ENCODE measurements around the gene MMP17.
"Not testable (repeated sequence)": the region's sequence is repeated elsewhere in the genome, so short reads cannot be mapped to it uniquely, and the experiment has no call there.

MMP17 gene

DNA sequence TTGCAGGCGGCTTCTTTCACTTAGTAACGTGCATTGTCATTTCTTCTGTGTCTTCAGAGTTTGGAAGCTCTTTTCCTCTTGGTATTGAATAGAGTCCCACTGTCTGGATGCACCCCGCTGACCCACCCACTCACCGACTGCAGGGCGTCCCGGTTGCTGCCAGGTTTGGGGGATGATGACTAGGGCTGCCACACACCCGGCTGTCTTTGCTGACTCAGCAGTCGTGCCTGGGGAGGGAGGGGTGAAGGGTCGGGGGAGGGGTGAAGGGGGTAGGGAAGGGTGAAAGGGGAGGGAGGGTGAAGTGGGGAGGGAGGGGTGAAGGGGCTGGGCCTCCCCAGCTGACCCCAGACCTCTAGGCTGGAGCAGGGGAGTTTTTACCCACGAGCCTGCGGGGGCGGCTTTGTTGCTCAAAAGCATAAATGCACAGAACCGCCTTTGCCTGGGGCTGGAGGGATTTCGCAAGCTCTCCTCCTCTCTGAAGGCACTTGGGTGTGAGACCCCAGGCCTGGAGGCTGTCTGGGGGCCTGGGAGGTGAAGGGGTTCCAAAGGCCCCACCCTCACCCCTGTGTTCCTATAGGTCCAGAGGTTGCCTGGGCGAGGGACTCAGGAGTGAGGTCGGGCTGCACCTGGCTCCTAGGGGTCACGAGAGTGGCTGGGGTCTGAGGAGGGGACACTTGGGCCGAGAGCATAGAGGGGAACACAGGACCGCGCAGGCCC, 35.0 kb downstream of the MMP17 start:
- no peak for DNase-seq (ENCODE audit: low read depth in 2 of 2, low spot score in 1 of 2)

DNA sequence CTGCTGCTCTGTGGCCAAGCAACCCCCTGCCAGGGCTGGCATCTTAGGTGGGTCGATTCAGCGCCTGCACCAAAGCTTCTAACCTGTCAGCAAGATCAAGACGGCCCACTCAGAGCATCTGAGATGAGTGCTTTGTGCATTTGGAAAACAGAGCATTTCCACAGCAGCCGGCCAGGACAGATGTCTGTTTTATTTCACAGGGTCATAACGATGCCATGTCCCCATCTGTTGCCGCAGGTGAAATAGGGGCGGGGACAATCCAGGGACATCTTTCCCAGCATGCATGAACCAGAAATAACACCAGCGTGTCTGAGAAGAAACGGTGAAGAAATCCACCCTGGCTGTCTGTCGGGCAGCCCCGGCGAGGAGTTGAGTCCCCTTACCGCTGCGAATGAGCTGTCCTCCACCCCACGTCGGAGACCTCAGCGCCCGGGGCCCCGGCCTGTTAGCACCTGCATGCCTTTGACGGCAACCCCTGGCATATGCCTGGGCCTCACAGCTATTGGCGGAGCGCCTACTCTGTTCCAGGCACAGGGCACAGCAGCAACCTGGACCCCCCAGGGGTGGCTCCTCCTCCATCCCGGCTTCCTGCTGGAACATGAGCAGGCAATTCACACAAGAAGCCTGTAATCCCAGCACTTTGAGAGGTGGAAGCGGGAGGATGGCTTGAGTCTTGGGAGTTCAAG, 35.7 kb downstream of the MMP17 start:
- DNase-seq (ENCODE audit: low read depth in 2 of 2, low spot score in 1 of 2): no peak

DNA sequence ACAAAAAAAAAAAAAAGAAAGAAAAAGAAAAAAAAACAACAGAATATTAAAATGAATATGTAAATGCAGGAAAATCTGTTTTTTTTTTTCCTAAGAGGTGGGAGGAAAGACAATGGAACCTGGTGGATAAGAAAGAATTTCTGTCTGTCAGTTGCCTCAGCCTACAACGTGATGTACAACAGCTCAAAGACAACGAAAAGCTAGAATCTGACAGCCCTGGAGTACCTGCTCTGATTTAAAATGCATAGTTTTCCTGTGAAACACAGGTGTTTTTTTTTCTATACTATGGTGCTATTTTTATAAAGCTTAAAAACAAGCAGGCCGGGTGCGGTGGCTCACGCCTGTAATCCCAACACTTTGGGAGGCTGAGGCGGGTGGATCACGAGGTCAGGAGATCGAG, 36.3 kb downstream of the MMP17 start:
- DNase-seq (ENCODE audit: low read depth in 2 of 2, low spot score in 1 of 2): no peak

DNA sequence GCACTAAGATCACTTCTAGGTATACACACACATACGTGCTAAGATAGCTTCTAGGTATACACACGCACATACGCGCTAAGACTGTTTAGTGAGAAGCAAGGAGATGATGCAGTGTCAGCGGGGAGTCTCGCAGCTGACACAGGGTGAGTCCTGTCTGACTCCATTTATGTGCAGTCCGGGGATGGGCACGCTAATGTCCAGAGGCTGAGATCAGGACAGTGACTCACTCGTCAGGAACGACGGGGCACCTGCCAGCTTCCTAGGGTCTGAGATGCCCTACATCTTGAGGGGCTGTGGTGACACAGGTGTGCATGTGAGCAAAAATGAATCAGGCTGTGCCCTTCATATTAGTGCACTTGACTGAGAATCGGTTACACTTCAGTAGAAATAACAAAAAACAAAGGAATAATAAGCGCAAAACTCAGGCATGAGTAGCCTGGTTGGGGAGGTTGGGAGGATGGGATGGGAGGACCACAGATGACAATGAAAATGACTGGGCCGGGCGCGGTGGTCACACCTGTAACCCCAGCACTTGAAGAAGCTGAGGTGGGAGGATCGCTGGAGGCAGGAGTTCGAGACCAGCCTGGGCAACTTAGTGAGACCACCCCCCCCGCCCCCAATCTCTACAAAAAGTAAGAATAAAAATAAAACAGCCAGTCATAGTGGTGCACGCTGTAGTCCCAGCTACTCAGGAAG, 37.1 kb downstream of the MMP17 start:
- DNase-seq (ENCODE audit: low read depth in 2 of 2, low spot score in 1 of 2): no peak

DNA sequence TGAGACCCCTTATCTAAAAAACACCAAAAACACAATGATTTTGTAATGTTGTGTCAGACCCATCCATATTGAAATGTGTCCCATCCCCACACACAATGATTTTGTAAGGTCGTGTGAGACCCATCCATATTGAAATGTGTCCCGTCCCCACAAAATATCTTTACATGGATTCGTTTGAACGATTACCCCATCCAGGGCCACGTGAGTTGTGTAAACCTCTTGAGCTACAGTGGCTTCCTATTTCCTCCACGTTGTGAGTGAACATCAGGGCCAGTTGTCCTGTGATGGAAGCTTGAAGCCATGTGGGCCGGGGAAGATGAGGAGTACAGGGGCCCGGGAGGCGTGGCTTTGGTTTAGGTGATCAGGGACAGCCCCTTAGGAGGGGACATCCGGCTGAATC, 39.3 kb downstream of the MMP17 start:
- DNase-seq (ENCODE audit: low read depth in 2 of 2, low spot score in 1 of 2): no peak

DNA sequence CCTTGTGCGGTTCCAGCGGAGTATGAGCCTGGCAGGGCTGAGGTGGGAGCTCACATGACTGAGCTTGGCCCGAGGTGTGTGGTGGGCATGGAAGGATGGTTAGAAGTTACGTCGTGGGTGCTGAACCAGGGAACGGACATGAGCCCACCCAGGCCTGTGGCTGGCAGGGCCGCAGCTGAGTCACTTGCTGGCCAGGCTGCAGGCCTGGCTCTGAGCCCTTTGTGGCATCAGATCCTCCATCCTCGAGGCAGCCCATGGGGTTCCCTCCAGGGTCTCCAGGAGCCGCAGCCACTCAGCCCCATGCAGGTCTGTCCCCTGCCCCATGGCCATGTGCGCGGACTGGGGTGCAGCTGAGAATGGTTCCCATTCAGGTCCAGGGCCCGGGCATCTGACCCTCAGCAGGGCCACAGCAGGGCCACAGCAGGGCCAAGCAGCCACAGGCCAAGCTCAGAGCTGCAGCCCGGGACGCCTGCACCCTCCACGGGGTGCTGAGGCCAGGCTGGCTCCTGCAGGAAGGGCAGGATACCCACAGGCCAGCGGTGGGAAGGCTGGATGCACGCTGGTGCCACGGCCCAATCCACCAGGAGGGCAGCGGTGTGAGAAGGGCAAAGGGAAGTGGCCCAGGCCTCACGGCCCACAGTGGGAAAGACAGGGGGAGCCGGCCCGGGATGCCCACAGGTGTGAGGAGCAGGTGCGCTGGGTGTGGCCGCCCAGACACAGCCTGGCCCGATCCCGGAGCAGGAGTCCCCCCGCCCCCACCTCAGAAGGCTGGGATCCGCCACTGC, 39.9 kb downstream of the MMP17 start:
- DNase-seq (ENCODE audit: low read depth in 2 of 2, low spot score in 1 of 2): no peak

DNA sequence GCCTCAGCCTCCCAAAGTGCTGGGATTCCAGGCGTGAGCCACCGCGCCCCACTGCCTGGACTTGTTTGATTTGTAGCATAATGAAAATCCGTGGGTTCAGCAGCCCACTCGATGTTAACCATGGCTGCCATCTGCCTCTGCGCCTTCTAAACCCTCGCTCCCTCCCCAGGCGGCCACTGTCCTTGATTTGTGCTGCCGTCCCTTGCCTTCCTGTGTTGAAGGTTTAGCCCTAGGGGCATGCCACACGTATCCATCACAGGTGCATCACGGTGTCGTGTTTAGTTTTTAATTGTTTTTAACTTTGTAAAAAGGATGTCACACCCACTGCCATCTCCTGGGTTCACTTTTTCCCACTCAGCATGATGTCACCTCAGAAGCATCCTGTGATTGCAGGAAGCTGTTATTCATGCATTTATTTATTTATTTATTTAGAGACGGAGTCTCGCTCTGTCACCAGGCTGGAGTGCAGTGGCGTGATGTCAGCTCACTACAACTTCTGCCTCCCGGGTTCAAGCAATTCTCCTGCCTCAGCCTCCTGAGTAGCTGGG, 41.8 kb downstream of the MMP17 start:
- no peak for DNase-seq (ENCODE audit: low read depth in 2 of 2, low spot score in 1 of 2)

DNA sequence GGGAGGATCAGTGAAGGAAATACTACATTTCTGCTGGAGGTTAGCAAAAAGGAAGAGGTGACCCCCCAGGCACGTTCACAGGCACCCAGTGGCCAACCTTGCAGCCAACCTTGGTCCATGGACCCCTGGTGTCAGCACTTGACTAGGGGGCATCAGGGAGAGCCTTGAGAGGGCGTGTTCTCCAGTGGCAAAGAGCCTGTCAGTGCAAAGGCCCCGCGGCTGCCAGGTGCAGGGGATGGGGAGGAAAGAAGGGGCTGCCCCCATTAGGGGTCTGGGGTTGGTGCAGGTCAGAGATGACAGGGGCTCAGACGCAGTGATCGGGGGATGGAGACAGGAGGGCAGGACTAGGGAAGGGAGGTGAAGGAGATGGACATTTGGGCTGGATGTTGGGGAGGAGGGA, 43.5 kb downstream of the MMP17 start:
- no peak for DNase-seq (ENCODE audit: low read depth in 2 of 2, low spot score in 1 of 2)

DNA sequence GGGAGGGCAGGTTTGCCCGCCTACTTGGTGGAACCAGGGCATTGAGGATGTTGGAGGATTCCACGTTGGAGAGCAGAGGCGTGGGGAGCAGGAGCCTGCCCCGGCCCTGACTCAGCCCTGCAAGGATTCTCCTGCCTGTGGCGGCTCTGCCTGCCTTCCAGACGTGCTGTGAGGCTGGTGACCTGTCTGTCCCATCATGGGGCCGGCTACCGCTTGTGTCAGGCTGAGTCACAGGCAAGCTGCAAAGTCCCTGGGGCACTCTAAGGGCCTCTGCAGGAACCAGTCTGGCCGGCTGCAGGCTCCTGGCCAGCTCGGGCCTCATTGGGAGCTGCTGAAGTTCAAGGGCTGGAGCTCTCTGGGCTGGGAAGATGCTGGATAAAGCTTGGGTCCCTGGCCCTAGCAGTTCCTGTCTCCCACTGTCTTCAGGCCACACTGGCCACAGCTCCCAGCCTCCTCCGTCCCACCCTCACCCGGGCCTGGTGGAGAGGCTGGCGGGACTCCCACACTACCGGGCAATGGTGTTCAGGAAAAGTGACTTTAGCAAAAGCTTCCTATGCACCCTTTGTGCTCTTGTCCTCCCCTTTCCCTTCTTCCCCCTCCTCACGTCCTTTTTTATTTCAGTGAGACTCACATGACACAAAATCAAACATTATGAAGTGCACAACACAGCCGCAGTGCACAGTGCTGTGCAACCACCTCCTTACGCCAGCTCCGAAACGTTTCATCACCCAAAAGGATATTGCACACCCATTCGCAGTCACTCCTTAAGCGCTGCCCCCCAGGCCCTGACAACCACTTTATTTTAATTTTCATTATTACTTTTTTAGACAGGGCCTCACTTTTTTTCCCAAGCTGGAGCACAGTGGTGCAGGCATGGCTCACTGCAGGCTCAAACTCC, 44.2 kb downstream of the MMP17 start:
- no peak for DNase-seq (ENCODE audit: low read depth in 2 of 2, low spot score in 1 of 2)

DNA sequence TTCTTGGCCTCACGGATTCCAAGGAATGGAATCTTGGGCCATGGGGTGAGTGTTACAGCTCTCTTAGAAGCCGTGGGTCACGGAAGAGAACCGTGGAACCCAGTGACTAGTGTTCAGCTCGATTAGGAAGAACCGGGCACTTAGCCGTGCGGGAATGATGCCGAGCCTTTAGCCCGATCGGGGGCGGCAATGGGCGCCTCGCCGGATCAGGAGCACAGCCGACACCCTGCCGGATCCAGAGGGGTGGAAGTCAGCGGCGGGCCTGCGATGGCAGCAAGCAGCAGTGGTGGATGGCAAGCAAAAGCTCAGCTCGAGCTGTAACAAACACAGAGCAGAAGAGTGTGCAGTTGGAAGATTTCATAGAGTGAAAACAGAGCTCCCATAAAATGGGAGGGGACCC, 45.1 kb downstream of the MMP17 start:
- no peak for DNase-seq (ENCODE audit: low read depth in 2 of 2, low spot score in 1 of 2)

DNA sequence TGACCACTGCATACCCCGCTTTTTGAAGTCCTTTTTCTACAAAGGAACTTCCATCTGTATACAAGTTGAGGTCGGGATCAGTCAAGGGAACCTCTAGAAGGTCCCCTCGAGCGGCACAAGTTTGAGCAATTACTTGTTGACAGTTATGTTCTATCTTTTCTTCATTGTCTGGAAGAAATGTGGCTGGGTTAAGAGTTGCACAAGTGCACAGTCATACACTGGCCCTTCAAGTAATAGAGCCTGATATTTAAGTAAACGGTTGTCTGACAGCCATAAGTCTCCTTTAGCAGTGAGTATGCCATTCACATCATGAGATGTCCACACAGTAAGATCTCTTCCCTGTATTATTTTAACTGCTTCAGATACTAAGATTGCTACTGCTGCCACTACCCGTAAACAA, 46.8 kb downstream of the MMP17 start:
- DNase-seq (ENCODE audit: low read depth in 2 of 2, low spot score in 1 of 2): not testable (repeated sequence)

DNA sequence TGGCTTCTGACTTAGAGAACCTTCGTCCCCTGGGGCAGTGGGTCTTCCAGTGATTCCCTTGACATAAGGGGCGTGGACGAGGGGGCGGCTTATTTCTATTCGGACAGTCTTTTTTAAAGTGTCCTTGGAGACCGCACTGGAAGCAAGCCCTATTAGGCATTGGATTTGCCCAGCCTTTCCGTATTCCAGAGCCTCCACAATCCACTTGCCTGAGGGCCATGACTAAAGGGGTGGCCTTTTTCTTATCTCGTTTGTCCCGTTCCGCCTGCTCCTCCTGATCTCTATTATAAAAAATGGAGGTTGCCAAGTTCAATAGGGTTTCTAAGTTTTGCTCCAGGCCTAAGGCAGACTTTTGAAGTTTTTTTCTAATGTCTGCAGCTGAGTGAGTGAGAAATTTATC, 49.0 kb downstream of the MMP17 start:
- not testable (repeated sequence) for DNase-seq (ENCODE audit: low read depth in 2 of 2, low spot score in 1 of 2)

DNA sequence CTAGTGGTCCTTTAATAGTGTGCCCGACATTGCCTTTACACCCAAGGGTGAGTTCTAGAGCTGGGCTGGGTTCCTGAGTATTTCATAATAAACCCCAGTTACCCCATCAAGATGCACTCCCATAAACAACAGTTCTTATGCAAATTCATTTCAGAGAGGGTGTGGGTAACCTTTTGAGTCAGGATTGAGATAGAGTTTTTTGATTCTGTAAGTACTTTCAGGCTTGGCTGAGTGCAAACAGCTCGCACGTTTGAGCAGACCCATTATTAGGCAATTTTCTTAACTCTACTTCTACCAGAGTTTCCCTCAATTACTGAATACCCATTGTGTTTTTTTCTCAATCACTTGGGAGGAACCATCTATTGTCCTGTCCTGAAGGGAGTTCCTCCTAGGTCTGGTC, 50.2 kb downstream of the MMP17 start:
- not testable (repeated sequence) for DNase-seq (ENCODE audit: low read depth in 2 of 2, low spot score in 1 of 2)

DNA sequence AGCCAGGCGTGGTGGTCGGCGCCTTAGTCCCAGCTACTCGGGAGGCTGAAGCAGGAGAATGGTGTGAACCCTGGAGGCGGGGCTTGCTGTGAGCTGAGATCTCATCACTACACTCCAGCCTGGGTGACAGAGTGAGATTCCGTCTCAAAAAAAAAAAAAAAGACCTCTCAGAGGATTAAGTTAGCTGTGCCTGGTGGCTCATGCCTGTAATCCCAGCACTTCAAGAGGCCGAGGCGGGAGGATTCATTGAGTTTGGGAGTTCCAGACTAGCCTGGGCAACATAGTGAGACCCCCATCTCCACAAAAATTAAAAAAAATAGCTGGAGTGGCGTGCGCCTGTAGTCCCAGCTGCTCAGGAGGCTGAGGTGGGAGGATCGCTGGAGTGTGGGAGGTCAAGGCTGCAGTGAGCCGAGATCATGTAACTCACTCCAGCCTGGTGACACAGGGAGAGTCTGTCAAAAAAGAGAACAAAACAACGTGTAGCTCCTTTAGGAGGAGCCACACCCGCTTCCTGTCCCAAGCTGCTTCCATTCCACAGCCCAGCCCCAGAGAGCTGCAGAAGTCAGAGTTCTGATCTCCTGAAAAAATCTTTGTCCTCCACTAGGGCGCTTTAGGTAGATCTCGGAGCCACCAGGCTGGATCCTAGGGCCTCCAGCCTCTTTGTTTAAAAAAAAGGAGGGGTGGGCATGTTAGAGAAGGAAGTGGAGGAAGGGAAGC, 54.8 kb downstream of the MMP17 start:
- no peak for DNase-seq (ENCODE audit: low read depth in 2 of 2, low spot score in 1 of 2)

DNA sequence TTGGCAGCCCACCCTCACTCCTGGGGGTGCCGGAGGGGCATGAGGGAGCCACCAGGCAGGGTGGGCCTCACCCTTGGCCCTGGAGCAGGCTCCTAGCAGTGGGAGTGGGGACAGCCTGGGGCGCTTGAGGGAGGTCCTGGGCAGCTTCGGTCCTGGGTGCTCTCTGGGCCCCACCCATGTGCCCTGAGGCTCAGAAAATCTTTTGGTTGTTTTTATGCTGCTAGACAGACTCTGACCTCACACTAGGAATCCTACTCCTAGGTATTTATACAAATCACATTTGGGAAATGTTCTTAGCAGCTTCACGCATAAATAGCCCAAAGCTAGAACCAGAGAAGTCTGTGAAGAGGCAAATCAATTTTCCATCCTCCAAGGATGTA, 55.3 kb downstream of the MMP17 start:
- DNase-seq (ENCODE audit: low read depth in 2 of 2, low spot score in 1 of 2): no peak

DNA sequence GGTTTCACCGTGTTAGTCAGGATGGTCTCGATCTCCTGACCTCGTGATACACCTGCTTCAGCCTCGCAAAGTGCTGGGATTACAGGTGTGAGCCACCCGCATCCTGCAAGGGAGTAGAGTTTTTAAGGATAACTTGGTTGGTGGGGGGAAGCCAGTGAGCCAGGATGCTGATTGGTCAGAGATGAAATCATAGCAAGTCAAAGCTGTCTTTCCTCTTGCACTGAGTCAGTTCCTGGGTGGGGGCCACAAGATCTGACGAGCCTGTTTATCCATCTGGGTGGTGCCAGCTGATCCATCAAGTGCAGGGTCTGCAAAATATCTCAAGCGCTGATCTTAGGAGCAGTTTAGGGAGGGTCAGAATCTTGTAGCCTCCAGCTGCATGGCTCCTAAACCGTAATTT, 56.9 kb downstream of the MMP17 start:
- DNase-seq (ENCODE audit: low read depth in 2 of 2, low spot score in 1 of 2): not testable (repeated sequence)

DNA sequence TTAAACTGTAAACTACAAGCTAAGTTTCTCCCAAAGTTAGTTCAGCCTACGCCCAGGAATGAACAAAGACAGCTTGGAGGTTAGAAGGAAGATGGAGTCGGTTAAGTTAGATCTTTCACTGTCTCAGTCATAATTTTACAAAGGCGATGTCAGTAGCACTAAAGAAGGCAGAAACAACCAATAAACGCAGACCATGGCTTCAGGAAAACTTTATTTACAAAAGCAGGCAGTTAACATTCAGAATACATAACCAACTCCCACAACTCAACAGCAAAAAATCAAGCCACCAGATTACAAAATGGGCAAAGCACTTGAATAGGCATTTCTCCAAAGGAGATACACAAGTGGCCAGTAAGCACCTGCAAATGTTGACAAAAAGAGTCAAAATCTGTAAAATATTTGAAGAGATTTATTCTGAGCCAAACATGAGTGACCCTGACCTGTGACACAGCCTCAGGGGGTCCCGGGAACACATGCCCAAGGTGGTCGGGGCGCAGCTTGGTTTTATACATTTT, 57.4 kb downstream of the MMP17 start:
- DNase-seq (ENCODE audit: low read depth in 2 of 2, low spot score in 1 of 2): no peak

DNA sequence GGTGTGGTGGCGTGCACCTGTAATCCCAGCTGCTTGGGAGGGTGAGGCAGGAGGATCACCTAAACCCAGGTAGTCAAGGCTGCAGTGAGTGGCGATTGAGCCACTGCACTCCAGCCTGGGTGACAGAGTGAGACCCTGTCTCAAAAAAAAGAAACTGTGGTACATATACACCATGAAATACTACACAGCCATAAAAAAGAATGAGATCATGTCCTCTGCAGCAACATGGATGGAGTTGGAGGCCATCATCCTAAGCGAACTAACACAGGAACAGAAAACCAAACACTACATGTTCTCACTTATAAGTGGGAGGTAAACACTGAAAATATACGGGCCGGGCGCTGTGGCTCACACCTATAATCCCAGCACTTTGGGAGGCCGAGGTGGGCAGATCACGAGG, 63.5 kb downstream of the MMP17 start:
- DNase-seq (ENCODE audit: low read depth in 2 of 2, low spot score in 1 of 2): not testable (repeated sequence)
